GM21576 (cell line): Measurements from ENCODE around the gene ZNF273.
"Not testable (repeated sequence)": the region's sequence is repeated elsewhere in the genome, so short reads cannot be mapped to it uniquely, and the experiment has no call there.

Experiments
- ATAC-seq: cut with Tn5 transposase; IDR thresholded peaks from one replicate; pipeline ENCODE4 v1.9.1; 2021; ENCODE audit warnings: mild to moderate bottlenecking, moderate library complexity; ENCODE audit not compliant: unreplicated experiment

Gene ZNF273

GRCh38 chr7:64902806-64903721 is at the start of gene ZNF273:
TSS of gene ZNF273 (plus strand) at chr7:64903273. CDS start at chr7:64903318, 45 bp downstream.
- ATAC-seq: peak; percentile 99

GRCh38 chr7:64853679-64854078 is 49.4 kb upstream of the ZNF273 start:
- no peak for ATAC-seq

GRCh38 chr7:64854969-64855368 is 48.1 kb upstream of the ZNF273 start:
- ATAC-seq: no peak

- no peak for ATAC-seq
These were observed 40.1 kb upstream of the ZNF273 start for GRCh38 chr7:64863021-64863420.

GRCh38 chr7:64863530-64863929 is 39.5 kb upstream of the ZNF273 start:
- not testable (repeated sequence) for ATAC-seq

- no peak for ATAC-seq
These were observed 39.1 kb upstream of the ZNF273 start for GRCh38 chr7:64863969-64864368.

- ATAC-seq: no peak
These were observed 35.1 kb upstream of the ZNF273 start for GRCh38 chr7:64867863-64868440.

GRCh38 chr7:64868499-64868898 is 34.6 kb upstream of the ZNF273 start:
- ATAC-seq: no peak

- ATAC-seq: no peak
These were observed 33.9 kb upstream of the ZNF273 start for GRCh38 chr7:64869121-64869725.

- no peak for ATAC-seq
These were observed 33.0 kb upstream of the ZNF273 start for GRCh38 chr7:64869912-64870562.

- no peak for ATAC-seq
These were observed 32.4 kb upstream of the ZNF273 start for GRCh38 chr7:64870656-64871055.

GRCh38 chr7:64871761-64872160 is 31.3 kb upstream of the ZNF273 start:
- no peak for ATAC-seq

- ATAC-seq: no peak
These were observed 30.5 kb upstream of the ZNF273 start for GRCh38 chr7:64872351-64873154.

- ATAC-seq: no peak
These were observed 29.9 kb upstream of the ZNF273 start for GRCh38 chr7:64873155-64873500.

GRCh38 chr7:64873517-64873916 is 29.6 kb upstream of the ZNF273 start:
- no peak for ATAC-seq

GRCh38 chr7:64874114-64874513 is 29.0 kb upstream of the ZNF273 start:
- ATAC-seq: no peak

- ATAC-seq: no peak
These were observed 28.4 kb upstream of the ZNF273 start for GRCh38 chr7:64874562-64875250.

- ATAC-seq: no peak
These were observed 27.8 kb upstream of the ZNF273 start for GRCh38 chr7:64875258-64875657.

- no peak for ATAC-seq
These were observed 27.2 kb upstream of the ZNF273 start for GRCh38 chr7:64875658-64876406.
